Heart right ventricle (tissue), 16 donors: ENCODE results near the gene ACER1. TPM values are rescaled to one million over a fixed set of nuclear protein-coding genes. Genes with fewer than 3 reads are reported as not detected.
"Not testable (repeated sequence)": the region's sequence is repeated elsewhere in the genome, so short reads cannot be mapped to it uniquely, and the experiment has no call there.

Experiments
- ATAC-seq, 8 donors: fragments of 200-7000 bp; cut with Tn5 transposase; one replicate each; pipeline ENCODE4 v1.9.1; 2020; ENCODE audit warnings: mild to moderate bottlenecking in 8 of 8, moderate library complexity in 8 of 8, moderate number of reproducible peaks in 1 of 8
- DNase-seq, 2 donors: peaks; one replicate each; pipeline ENCODE4 v3.0.0-alpha.2; 2020
- H3K27ac ChIP-seq, 10 donors: fragments of 200-600 bp; sonication (generic) in 2 of 10; one replicate each; pipeline versions ENCODE4 v1.5.0 to v1.8.0; 2020 to 2022; ENCODE audit warnings: mild to moderate bottlenecking in 3 of 10
- H3K27me3 ChIP-seq, 7 donors: fragments of 200-600 bp; one replicate each; pipeline ENCODE4 v1.8.0; 2021 to 2022; ENCODE audit warnings: mild to moderate bottlenecking in 2 of 7
- H3K36me3 ChIP-seq, 9 donors: fragments of 200-600 bp; sonication (generic) in 1 of 9; one replicate each; pipeline versions ENCODE4 v1.5.0 to v1.8.0; 2020 to 2022; ENCODE audit warnings: mild to moderate bottlenecking in 2 of 9
- H3K4me1 ChIP-seq, 9 donors: fragments of 200-600 bp; sonication (generic) in 1 of 9; one replicate each; pipeline versions ENCODE4 v1.5.0 to v1.8.0; 2020 to 2022; ENCODE audit warnings: mild to moderate bottlenecking in 4 of 9
- H3K4me3 ChIP-seq, 10 donors: fragments of 200-600 bp; sonication (generic) in 2 of 10; one replicate each; pipeline versions ENCODE4 v1.5.0 to v1.8.0; 2020 to 2022; ENCODE audit warnings: mild to moderate bottlenecking in 7 of 10, moderate library complexity in 2 of 10
- H3K9me3 ChIP-seq, 11 donors: fragments of 200-600 bp in 10 of 11; sonication (generic) in 2 of 11; one replicate each; pipeline versions ENCODE4 v1.5.0 to v1.8.0; 2013 to 2022; ENCODE audit warnings: mild to moderate bottlenecking in 2 of 11, control low read depth in 1 of 11, moderate library complexity in 1 of 11
- WGBS, 2 donors: extraction: QIAGEN DNeasy Blood & Tissue Kit; methylation state at CpG; one replicate each; pipeline ENCODE4 v1.1.7; 2013; ENCODE audit warnings: inconsistent platforms in 1 of 2; 5-methylcytosine and 5-hydroxymethylcytosine counted together
- intact Hi-C, 10 donors: fragments of 100-400 bp; cut with DNase I; formaldehyde crosslinking; loops; one replicate each; pipeline versions ENCODE4 v1.11.1 to v1.14.2; 2022
- polyA plus RNA-seq, 2 donors: library from polyadenylated mRNA; stranded (reverse); fragments of 200-250 nt; gene quantifications; one replicate each; pipeline ENCODE4 v1.2.3, GENCODE V29; 2013
- total RNA-seq, 10 donors: library from RNA; stranded (reverse); fragmentation: NEBNext Ultra II Directional in 3 of 10; extraction: Animal tissue kit (Norgen Biotek cat#: 25700) in 3 of 10; gene quantifications; one replicate each; pipeline versions ENCODE4 v1.2.1 to v1.2.4, GENCODE V29; 2021 to 2023
- TF ChIP-seq, protein P1 (sequence below), 9 donors: fragments of 200-600 bp; sonication (generic) in 2 of 9; IDR thresholded peaks; one replicate each; pipeline versions ENCODE4 v1.5.0 to v1.8.0; 2021 to 2022; ENCODE audit warnings: antibody characterized with exemption in 9 of 9, mild to moderate bottlenecking in 5 of 9, moderate library complexity in 1 of 9
- donor health status: Arrhythmogenic right ventricular cardiomyopathy.
- donor health status: ischemic (EF 13 %, LVEDD 7.1; RV severe dilation, severe dysfunction).
- donor health status: healthy with polysubstance abuse.
- donor health status: DM: no; HTN: yes; CAD: no.
- donor health status: DM: no; HTN: no; CAD: no.
- donor health status: ischemic (EF 25% LVEDD 6.9; RV normal size, moderate dysfunction).
- donor health status: ischemic (EF 25% LVEDD 5.7; RV mildly dilated, moderate dysfunction).
- donor health status: healthy.
- donor health status: DM: yes; HTN: yes; CAD: no.
- donor health status: Ischemic cardiomyopathy.
- donor health status: ischemic (EF 35%, LVEDD 5.7; RV mildly dilated, moderate dysfunction).
- donor health status: nonischemic (EF 11% LVEDD 7.7; RV severe dilation, severe dysfunction).
- donor health status: DM: yes; HTN: yes; CAD: no.
- donor health status: PGD.
- donor health status: ischemic (EF 29% LVEDD 5.4; RV normal size, mild dysfunction).
- donor health status: nonischemic (EF 23%, LVEDD 6.1; RV moderate dilation, normal function).

Gene ACER1
- total and polyA plus RNA-seq, 12 donors, result not detected

DNA sequence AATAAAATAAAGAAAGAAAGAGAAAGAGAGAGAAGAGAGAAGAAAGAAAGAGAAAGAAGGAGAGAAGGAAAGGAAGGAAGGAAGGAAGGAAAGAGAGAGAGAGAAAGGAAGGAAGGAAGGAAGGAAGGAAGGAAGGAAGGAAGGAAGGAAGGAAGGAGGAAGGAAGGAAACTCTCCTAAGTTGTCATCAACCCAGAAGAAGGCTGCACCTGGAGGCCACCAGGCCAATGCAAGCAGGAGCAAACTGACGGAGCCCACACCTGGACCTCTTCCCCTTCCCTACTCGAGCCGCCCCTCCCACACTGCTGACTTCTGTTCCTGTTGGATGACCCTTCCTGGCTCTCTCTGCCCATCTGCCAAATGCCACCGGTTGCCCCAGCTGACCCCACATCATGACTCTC, 8.7 kb downstream of the ACER1 start:
- TF ChIP-seq, protein P1, sequence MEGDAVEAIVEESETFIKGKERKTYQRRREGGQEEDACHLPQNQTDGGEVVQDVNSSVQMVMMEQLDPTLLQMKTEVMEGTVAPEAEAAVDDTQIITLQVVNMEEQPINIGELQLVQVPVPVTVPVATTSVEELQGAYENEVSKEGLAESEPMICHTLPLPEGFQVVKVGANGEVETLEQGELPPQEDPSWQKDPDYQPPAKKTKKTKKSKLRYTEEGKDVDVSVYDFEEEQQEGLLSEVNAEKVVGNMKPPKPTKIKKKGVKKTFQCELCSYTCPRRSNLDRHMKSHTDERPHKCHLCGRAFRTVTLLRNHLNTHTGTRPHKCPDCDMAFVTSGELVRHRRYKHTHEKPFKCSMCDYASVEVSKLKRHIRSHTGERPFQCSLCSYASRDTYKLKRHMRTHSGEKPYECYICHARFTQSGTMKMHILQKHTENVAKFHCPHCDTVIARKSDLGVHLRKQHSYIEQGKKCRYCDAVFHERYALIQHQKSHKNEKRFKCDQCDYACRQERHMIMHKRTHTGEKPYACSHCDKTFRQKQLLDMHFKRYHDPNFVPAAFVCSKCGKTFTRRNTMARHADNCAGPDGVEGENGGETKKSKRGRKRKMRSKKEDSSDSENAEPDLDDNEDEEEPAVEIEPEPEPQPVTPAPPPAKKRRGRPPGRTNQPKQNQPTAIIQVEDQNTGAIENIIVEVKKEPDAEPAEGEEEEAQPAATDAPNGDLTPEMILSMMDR (IDR thresholded peaks at IDR 0.05), result no peak
- no peaks in the 10 kb centered on the region for H3K36me3 ChIP-seq
- no peak for DNase-seq
- H3K27ac ChIP-seq, result no peak overlapping the region
- no peaks in the 10 kb centered on the region for H3K9me3 ChIP-seq
- WGBS, 2 donors, result 51 to 54% methylated on average over 4 of the region's 4 CpGs
- H3K27me3 ChIP-seq, result peaks cover 0 to 37% (median 8%) of the 10 kb centered on the region in 7 donors
- no peaks in the 10 kb centered on the region for H3K4me1 ChIP-seq
- no peak for ATAC-seq
- H3K4me3 ChIP-seq, result no peak overlapping the region
- intact Hi-C loops, result no loop called here

DNA sequence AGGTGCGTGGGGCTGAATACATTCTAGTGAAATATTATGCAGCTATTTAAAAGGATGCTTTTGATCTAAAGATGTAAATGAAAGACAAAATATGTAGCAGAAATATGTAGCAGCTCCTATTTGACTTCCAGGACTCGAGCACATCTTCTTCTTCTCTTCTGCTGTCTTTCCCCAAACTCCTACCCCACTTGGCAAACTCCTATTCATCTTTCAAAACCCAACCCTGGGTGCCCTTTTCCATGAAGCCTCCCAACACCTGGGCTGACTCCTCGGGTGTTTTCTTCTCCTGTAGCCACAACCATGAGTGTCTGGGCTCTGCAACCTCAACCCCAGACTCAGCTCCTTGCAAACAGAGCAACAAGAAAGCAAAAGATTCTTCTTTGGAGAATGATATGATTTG, 11.1 kb downstream of the ACER1 start:
- TF ChIP-seq, protein P1 (IDR thresholded peaks at IDR 0.05), result no peak
- no peak for ATAC-seq

DNA sequence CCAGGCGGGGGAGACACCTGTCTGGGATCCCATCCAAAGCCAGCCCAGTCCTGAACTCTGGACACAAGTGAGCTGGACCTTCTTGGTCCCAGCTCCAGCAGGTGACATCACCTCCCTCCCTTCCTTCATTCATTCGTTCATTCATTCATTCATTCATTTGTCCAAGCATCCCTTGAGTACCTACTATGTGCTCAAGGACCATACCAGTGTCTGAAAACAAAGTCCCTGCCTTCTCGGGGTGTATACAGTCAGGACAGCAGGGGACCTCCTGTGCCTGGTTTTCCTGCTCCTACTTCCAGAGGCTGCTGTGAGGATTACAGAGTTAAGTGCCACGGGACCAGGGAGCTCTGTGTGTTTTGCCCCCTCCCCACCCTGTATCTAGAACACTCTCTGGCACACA, 14.0 kb downstream of the ACER1 start:
- WGBS, 2 donors, result 27 to 36% methylated on average over 4 of the region's 4 CpGs
- ATAC-seq, result no peak
- no peak for DNase-seq

More for the DNA sequence above, 11.1 kb downstream of the ACER1 start:
- intact Hi-C loops, result no loop called here
- Histone ChIP-seq H3K27me3 (peaks cover 0 to 45% (median 8%) of the 10 kb centered on the region in 7 donors), H3K9me3 (no peaks in the 10 kb centered on the region), H3K36me3 (no peaks in the 10 kb centered on the region), H3K4me3 (no peak overlapping the region), H3K4me1 (no peaks in the 10 kb centered on the region), H3K27ac (no peak overlapping the region)
- WGBS, 2 donors, result 52 to 57% methylated on average over 3 of the region's 3 CpGs
- no peak for DNase-seq

DNA sequence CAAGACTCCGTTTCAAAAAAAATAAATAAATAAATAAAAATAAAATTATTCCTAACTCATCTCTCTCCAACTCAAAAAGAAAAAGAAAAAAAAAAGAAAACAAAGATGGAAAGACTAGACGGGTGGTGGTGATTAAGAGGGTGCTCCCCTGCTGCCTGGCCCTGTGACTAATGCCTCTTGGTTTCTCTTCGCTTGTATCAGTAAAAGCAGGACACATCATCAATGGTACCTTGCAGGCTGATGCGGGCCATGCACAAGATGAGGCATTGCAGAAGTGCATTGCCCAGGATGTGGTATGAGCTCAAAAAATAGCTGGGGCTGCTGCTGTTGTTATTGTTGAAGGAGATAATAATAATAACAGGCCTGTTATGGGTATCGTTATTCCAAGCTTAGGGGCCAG, 14.6 kb downstream of the ACER1 start:
- no peak overlapping the region for H3K4me3 ChIP-seq
- DNase-seq (no peak), ATAC-seq (no peak)
- H3K4me1 ChIP-seq, result no peaks in the 10 kb centered on the region
- H3K27ac ChIP-seq, result no peak overlapping the region
- peaks cover 0 to 37% (median 8%) of the 10 kb centered on the region in 7 donors for H3K27me3 ChIP-seq
- peaks cover 0 to 6% (median 0%) of the 10 kb centered on the region in 11 donors for H3K9me3 ChIP-seq
- 76 to 79% methylated on average over 5 of the region's 5 CpGs for WGBS, 2 donors
- intact Hi-C loops, result no loop called here
- TF ChIP-seq, protein P1 (IDR thresholded peaks at IDR 0.05), result no peak
- H3K36me3 ChIP-seq, result no peaks in the 10 kb centered on the region

More for the DNA sequence above, 14.0 kb downstream of the ACER1 start:
- Histone ChIP-seq H3K9me3 (no peaks in the 10 kb centered on the region), H3K4me3 (no peak overlapping the region), H3K4me1 (no peaks in the 10 kb centered on the region), H3K27ac (no peak overlapping the region), H3K36me3 (no peaks in the 10 kb centered on the region), H3K27me3 (peaks cover 0 to 37% (median 8%) of the 10 kb centered on the region in 7 donors)
- TF ChIP-seq, protein P1 (IDR thresholded peaks at IDR 0.05), result no peak
- intact Hi-C loops, result no loop called here

DNA sequence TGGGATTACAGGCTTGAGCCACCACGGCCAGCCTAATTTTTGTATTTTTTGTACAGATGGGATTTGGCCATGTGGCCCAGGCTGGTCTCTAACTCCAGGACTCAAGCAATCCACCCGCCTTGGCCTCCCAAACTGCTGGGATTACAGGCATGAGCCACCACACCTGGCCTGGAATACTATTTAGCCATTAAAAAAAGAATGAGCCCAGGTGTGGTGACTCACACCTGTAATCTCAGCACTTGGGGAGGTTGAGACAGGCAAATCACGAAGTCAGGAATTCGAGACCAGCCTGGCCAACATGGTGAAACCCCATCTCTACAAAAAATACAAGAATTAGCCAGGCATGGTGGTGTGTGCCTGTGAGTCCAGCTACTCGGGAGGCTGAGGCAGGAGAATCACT, 17.8 kb downstream of the ACER1 start:
- H3K4me3 ChIP-seq, H3K36me3 ChIP-seq, ATAC-seq, H3K27ac ChIP-seq, intact Hi-C loops, DNase-seq, H3K4me1 ChIP-seq: not testable (repeated sequence)
- WGBS, 2 donors, result 80 to 83% methylated on average over 5 of the region's 5 CpGs
- peaks cover 0 to 16% (median 0%) of the 10 kb centered on the region in 11 donors for H3K9me3 ChIP-seq
- peaks cover 0 to 22% (median 0%) of the 10 kb centered on the region in 7 donors for H3K27me3 ChIP-seq
